H9 (cell line): ENCODE results near the gene GUK1. TPM values are rescaled to one million over a fixed set of nuclear protein-coding genes. Genes with fewer than 3 reads are reported as not detected.

Source experiments
- DNase-seq: peaks from one replicate; pipeline ENCODE4 v3.0.0-alpha.2; 2017
- H2AFZ ChIP-seq: one replicate; pipeline ENCODE4 v1.6.1; 2013; ENCODE audit warnings: mild to moderate bottlenecking, low read length, control low read depth, moderate library complexity
- H2AK5ac ChIP-seq: 2 replicates; pipeline ENCODE4 v1.6.1; 2013; ENCODE audit warnings: low read length, control low read depth, mixed read lengths; ENCODE audit not compliant: insufficient read length
- H2BK120ac ChIP-seq: one replicate; pipeline ENCODE4 v1.6.1; 2013; ENCODE audit warnings: low read depth, mild to moderate bottlenecking, low read length, control low read depth, inconsistent platforms; ENCODE audit not compliant: poor library complexity, severe bottlenecking
- H2BK12ac ChIP-seq: 2 replicates; pipeline ENCODE4 v1.6.1; 2013; ENCODE audit warnings: low read length, control low read depth, mixed read lengths, low read depth; ENCODE audit not compliant: insufficient read length
- H2BK15ac ChIP-seq: 2 replicates; pipeline ENCODE4 v1.6.1; 2013; ENCODE audit warnings: low read depth, low read length, control low read depth
- H2BK20ac ChIP-seq: one replicate; pipeline ENCODE4 v1.6.1; 2013; ENCODE audit warnings: low read depth, mild to moderate bottlenecking, low read length, control low read depth, inconsistent platforms; ENCODE audit not compliant: poor library complexity, severe bottlenecking
- H2BK5ac ChIP-seq: 2 replicates; pipeline ENCODE4 v1.6.1; 2013; ENCODE audit warnings: low read length, control low read depth, mixed read lengths; ENCODE audit not compliant: insufficient read length
- H3K14ac ChIP-seq: 2 replicates; pipeline ENCODE4 v1.6.1; 2013; ENCODE audit warnings: low read length, control low read depth; ENCODE audit not compliant: insufficient read depth
- H3K18ac ChIP-seq: 2 replicates; pipeline ENCODE4 v1.6.1; 2013; ENCODE audit warnings: low read depth, mild to moderate bottlenecking, mixed read lengths, low read length, control low read depth; ENCODE audit not compliant: insufficient read length
- H3K23ac ChIP-seq: 2 replicates; pipeline ENCODE4 v1.6.1; 2013; ENCODE audit warnings: low read length, control low read depth, mixed read lengths, low read depth; ENCODE audit not compliant: insufficient read length
- H3K23me2 ChIP-seq: 2 replicates; pipeline ENCODE4 v1.6.1; 2013; ENCODE audit warnings: low read depth, mild to moderate bottlenecking, mixed read lengths, low read length, control low read depth; ENCODE audit not compliant: insufficient read length, poor library complexity, severe bottlenecking
- H3K27ac ChIP-seq: 2 replicates; pipeline ENCODE4 v1.5.1; 2013; ENCODE audit warnings: low read length, control low read depth, mixed read lengths, low read depth; ENCODE audit not compliant: insufficient read length
- H3K27me3 ChIP-seq: 2 replicates; pipeline ENCODE4 v1.6.1; 2013; ENCODE audit warnings: low read length, control low read depth, inconsistent platforms; ENCODE audit not compliant: insufficient read depth
- H3K4ac ChIP-seq: 2 replicates; pipeline ENCODE4 v1.6.1; 2013; ENCODE audit warnings: low read depth, mild to moderate bottlenecking, control low read depth, inconsistent platforms, low read length, moderate library complexity
- H3K4me1 ChIP-seq: 2 replicates; pipeline ENCODE4 v1.6.1; 2013; ENCODE audit warnings: low read length, control low read depth, inconsistent platforms; ENCODE audit not compliant: insufficient read depth
- H3K4me2 ChIP-seq: 2 replicates; pipeline ENCODE4 v1.6.1; 2013; ENCODE audit warnings: low read length, control low read depth, mixed read lengths; ENCODE audit not compliant: insufficient read length, insufficient read depth
- H3K56ac ChIP-seq: 2 replicates; pipeline ENCODE4 v1.6.1; 2013; ENCODE audit warnings: low read depth, mild to moderate bottlenecking, mixed read lengths, low read length, control low read depth; ENCODE audit not compliant: insufficient read length
- H3K79me1 ChIP-seq: 2 replicates; pipeline ENCODE4 v1.6.1; 2013; ENCODE audit warnings: low read depth, mild to moderate bottlenecking, moderate library complexity, low read length, control low read depth, inconsistent platforms; ENCODE audit not compliant: insufficient read depth, poor library complexity, severe bottlenecking
- H3K79me2 ChIP-seq: 2 replicates; pipeline ENCODE4 v1.6.1; 2013; ENCODE audit warnings: low read length, control low read depth, inconsistent platforms; ENCODE audit not compliant: insufficient read depth
- H3K9ac ChIP-seq: 2 replicates; pipeline ENCODE4 v1.6.1; 2013; ENCODE audit warnings: low read length, control low read depth, mixed read lengths; ENCODE audit not compliant: insufficient read length; ENCODE audit errors: extremely low read depth
- H3K9me3 ChIP-seq: one replicate; pipeline ENCODE4 v1.6.1; 2013; ENCODE audit warnings: low read depth, low read length, inconsistent platforms; ENCODE audit not compliant: control insufficient read depth
- H3T11ph ChIP-seq: one replicate; pipeline ENCODE4 v1.6.1; 2013; ENCODE audit warnings: mild to moderate bottlenecking, low read length, control low read depth, inconsistent platforms
- H4K20me1 ChIP-seq: one replicate; pipeline ENCODE4 v1.6.1; 2013; ENCODE audit not compliant: control insufficient read depth, insufficient read length, insufficient read depth
- H4K5ac ChIP-seq: 2 replicates; pipeline ENCODE4 v1.6.1; 2013; ENCODE audit warnings: low read depth, mild to moderate bottlenecking, mixed read lengths, low read length, control low read depth; ENCODE audit not compliant: insufficient read length
- H4K8ac ChIP-seq: replicated peaks from 2 replicates; pipeline ENCODE4 v1.6.1; 2013; ENCODE audit warnings: low read length, control low read depth, mixed read lengths, low read depth; ENCODE audit not compliant: insufficient read length
- H4K91ac ChIP-seq: 2 replicates; pipeline ENCODE4 v1.6.1; 2013; ENCODE audit warnings: low read depth, mild to moderate bottlenecking, moderate library complexity, mixed read lengths, low read length, control low read depth; ENCODE audit not compliant: insufficient read length
- H3K27ac Mint-ChIP-seq, 3 experiments: 2 replicates in 2 of 3; 3 replicates in 1 of 3; pipeline ENCODE4 v1.8.0; 2020 to 2021; ENCODE audit warnings: mixed read lengths in 3 of 3, mild to moderate bottlenecking in 1 of 3, moderate library complexity in 1 of 3
- H3K27me3 Mint-ChIP-seq: 2 replicates; pipeline ENCODE4 v1.8.0; 2021; ENCODE audit warnings: low read depth, mild to moderate bottlenecking, moderate library complexity, mixed read lengths
- H3K36me3 Mint-ChIP-seq, 3 experiments: 2 replicates in 2 of 3; 3 replicates in 1 of 3; pipeline ENCODE4 v1.8.0; 2020 to 2021; ENCODE audit warnings: low read depth in 3 of 3, mixed read lengths in 3 of 3; ENCODE audit not compliant: insufficient read depth in 1 of 3
- H3K4me1 Mint-ChIP-seq, 2 experiments: 2 replicates each; pipeline ENCODE4 v1.8.0; 2020; ENCODE audit warnings: mixed read lengths in 2 of 2
- H3K4me3 Mint-ChIP-seq, 2 experiments: 2 replicates in 1 of 2; 3 replicates in 1 of 2; pipeline ENCODE4 v1.8.0; 2020 to 2021; ENCODE audit warnings: mild to moderate bottlenecking in 2 of 2, mixed read lengths in 2 of 2, moderate library complexity in 1 of 2
- H3K9me3 Mint-ChIP-seq, 2 experiments: 2 replicates in 1 of 2; 3 replicates in 1 of 2; pipeline ENCODE4 v1.8.0; 2020; ENCODE audit warnings: mild to moderate bottlenecking in 2 of 2, mixed read lengths in 2 of 2, moderate library complexity in 1 of 2
- WGBS: extraction: QIAGEN DNeasy Blood & Tissue Kit; methylation state at CpG from one replicate; pipeline ENCODE4 v1.1.7; 2013; ENCODE audit warnings: missing lambda C conversion rate, low lambda C conversion rate, mixed read lengths; ENCODE audit not compliant: insufficient read length; ENCODE audit errors: extremely low coverage; 5-methylcytosine and 5-hydroxymethylcytosine counted together
- total RNA-seq: library from RNA; stranded (reverse); gene quantifications from 2 replicates; pipeline ENCODE4 v1.2.1, GENCODE V29; 2021
- TF ChIP-seq, protein P1 (sequence below): fragments of 200-600 bp; sonication (generic); conservative IDR thresholded peaks from 3 replicates; pipeline ENCODE4 v1.8.0; 2021; ENCODE audit warnings: antibody characterized with exemption, mild to moderate bottlenecking

Gene GUK1
- total RNA-seq, 1 experiment from 2014 or later: 88.2 TPM

DNA sequence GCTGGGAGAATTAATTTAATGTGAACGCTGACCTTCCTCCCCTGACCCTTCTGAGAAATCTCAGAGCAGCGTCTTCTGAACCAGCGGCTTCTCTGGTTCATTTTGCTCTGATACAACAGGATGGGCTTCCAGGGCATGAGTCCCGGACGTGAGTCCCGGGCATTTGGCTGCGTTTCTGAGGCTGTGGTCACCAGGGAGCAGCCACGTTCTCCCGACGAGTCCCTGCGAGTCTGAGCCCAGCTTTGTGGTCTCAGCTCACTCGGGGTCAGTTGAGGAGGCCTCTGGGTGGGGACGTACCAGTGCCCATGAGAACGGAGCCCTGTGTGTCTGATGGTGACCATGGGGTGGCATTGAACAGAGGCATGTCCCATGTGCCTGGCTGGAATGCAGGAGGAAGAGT lies 50.1 kb downstream of the GUK1 start:
- Histone ChIP-seq H2BK15ac (no peak overlapping the region), H3K4ac (no peak overlapping the region), H3K27ac (no peak overlapping the region), H3K4me2 (no peak overlapping the region), H2AK5ac (no peak overlapping the region), H3K27me3 (no peaks in the 10 kb centered on the region), H3K9ac (no peak overlapping the region), H2BK12ac (no peak overlapping the region), H3K23ac (no peak overlapping the region), H4K20me1 (no peaks in the 10 kb centered on the region), H3K9me3 (no peaks in the 10 kb centered on the region), H3K23me2 (no peaks in the 10 kb centered on the region), H4K91ac (no peak overlapping the region), H3K14ac (no peak overlapping the region), H3K18ac (no peak overlapping the region), H3K4me1 (no peaks in the 10 kb centered on the region), H2BK5ac (no peak overlapping the region), H3K56ac (no peak overlapping the region), H2AFZ (no peak overlapping the region), H2BK120ac (no peak overlapping the region), H2BK20ac (no peak overlapping the region), H4K8ac (no peak overlapping the region), H3T11ph (no peak overlapping the region), H3K79me2 (no peaks in the 10 kb centered on the region), H4K5ac (no peak overlapping the region), H3K79me1 (no peaks in the 10 kb centered on the region)
- no CpG with 5 or more reads among the region's 14 CpGs for WGBS
- DNase-seq: no peak
- Mint-ChIP-seq H3K4me1 (no peaks in the 10 kb centered on the region), H3K4me3 (no peak overlapping the region), H3K9me3 (no peaks in the 10 kb centered on the region), H3K36me3 (no peaks in the 10 kb centered on the region; a peak in 1 of 7 replicates), H3K27me3 (peaks cover 7% of the 10 kb centered on the region), H3K27ac (no peak overlapping the region)
- TF ChIP-seq, protein P1, sequence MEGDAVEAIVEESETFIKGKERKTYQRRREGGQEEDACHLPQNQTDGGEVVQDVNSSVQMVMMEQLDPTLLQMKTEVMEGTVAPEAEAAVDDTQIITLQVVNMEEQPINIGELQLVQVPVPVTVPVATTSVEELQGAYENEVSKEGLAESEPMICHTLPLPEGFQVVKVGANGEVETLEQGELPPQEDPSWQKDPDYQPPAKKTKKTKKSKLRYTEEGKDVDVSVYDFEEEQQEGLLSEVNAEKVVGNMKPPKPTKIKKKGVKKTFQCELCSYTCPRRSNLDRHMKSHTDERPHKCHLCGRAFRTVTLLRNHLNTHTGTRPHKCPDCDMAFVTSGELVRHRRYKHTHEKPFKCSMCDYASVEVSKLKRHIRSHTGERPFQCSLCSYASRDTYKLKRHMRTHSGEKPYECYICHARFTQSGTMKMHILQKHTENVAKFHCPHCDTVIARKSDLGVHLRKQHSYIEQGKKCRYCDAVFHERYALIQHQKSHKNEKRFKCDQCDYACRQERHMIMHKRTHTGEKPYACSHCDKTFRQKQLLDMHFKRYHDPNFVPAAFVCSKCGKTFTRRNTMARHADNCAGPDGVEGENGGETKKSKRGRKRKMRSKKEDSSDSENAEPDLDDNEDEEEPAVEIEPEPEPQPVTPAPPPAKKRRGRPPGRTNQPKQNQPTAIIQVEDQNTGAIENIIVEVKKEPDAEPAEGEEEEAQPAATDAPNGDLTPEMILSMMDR: no peak
